CD4-positive, alpha-beta T cell treated with Interferon gamma for 1 hour (primary cell): ENCODE measurements around the gene CMTM5.

ENCODE experiments used
- DNase-seq: peaks from one replicate; pipeline ENCODE4 v3.0.0-alpha.2; 2020

The CMTM5 gene

GRCh38 chr14:23376482-23377197, at the start of gene CMTM5:
CMTM5 (plus strand) TSS chr14:23377046; CDS start chr14:23377252, 206 bp downstream.
- DNase-seq, result no peak

GRCh38 chr14:23327947-23328744, 48.7 kb upstream of the CMTM5 start:
- DNase-seq, result peak; percentile 57

- DNase-seq, result no peak
These were observed 41.2 kb upstream of the CMTM5 start for GRCh38 chr14:23335623-23336022.

- no peak for DNase-seq
These were observed 37.2 kb upstream of the CMTM5 start for GRCh38 chr14:23339506-23340268.

- DNase-seq, result no peak
These were observed 32.4 kb upstream of the CMTM5 start for GRCh38 chr14:23344481-23344880.

- no peak for DNase-seq
These were observed 30.7 kb upstream of the CMTM5 start for GRCh38 chr14:23345987-23346692.

GRCh38 chr14:23346693-23347405, 30.0 kb upstream of the CMTM5 start:
- DNase-seq, result no peak

GRCh38 chr14:23347406-23348296, 29.2 kb upstream of the CMTM5 start:
- DNase-seq, result no peak

GRCh38 chr14:23348297-23348655, 28.6 kb upstream of the CMTM5 start:
- no peak for DNase-seq

GRCh38 chr14:23349156-23349845, 27.5 kb upstream of the CMTM5 start:
- no peak for DNase-seq

GRCh38 chr14:23351681-23352505, 25.0 kb upstream of the CMTM5 start:
- DNase-seq, result no peak

- DNase-seq, result peak; percentile 74
These were observed 24.1 kb upstream of the CMTM5 start, which contains the start of gene SLC22A17 for GRCh38 chr14:23352506-23353432. SLC22A17 (minus strand) TSS chr14:23352887.

GRCh38 chr14:23353433-23353780, 23.4 kb upstream of the CMTM5 start:
- no peak for DNase-seq

- DNase-seq, result no peak
These were observed 21.9 kb upstream of the CMTM5 start for GRCh38 chr14:23354990-23355389.

GRCh38 chr14:23355871-23356435, 20.9 kb upstream of the CMTM5 start:
- DNase-seq, result no peak

- DNase-seq, result no peak
These were observed 20.2 kb upstream of the CMTM5 start for GRCh38 chr14:23356662-23357061.

GRCh38 chr14:23357261-23357660, 19.6 kb upstream of the CMTM5 start:
- DNase-seq, result no peak

- DNase-seq, result no peak
These were observed 18.8 kb upstream of the CMTM5 start for GRCh38 chr14:23358042-23358441.
